ENCODE results near the gene TMEM117.

GRCh38 chr12:43979450-43979849, 143.6 kb downstream of the TMEM117 start:
- TF ChIP-seq RARB (CRISPR knock-in tag; IDR thresholded peaks at IDR 0.05), result no peak
- no peak for TF ChIP-seq PATZ1 (CRISPR knock-in tag; IDR thresholded peaks at IDR 0.05; ENCODE audit: borderline replicate concordance)
- TF ChIP-seq TOX (CRISPR knock-in tag; IDR thresholded peaks at IDR 0.05; ENCODE audit: borderline replicate concordance), result no peak
- no peak for TF ChIP-seq ESRRG (CRISPR knock-in tag; IDR thresholded peaks at IDR 0.05)
- no peak for TF ChIP-seq TSHZ2 (CRISPR knock-in tag; IDR thresholded peaks at IDR 0.05)
- no peak for TF ChIP-seq ISL1 (CRISPR knock-in tag; IDR thresholded peaks at IDR 0.05)
- TF ChIP-seq, protein P1, sequence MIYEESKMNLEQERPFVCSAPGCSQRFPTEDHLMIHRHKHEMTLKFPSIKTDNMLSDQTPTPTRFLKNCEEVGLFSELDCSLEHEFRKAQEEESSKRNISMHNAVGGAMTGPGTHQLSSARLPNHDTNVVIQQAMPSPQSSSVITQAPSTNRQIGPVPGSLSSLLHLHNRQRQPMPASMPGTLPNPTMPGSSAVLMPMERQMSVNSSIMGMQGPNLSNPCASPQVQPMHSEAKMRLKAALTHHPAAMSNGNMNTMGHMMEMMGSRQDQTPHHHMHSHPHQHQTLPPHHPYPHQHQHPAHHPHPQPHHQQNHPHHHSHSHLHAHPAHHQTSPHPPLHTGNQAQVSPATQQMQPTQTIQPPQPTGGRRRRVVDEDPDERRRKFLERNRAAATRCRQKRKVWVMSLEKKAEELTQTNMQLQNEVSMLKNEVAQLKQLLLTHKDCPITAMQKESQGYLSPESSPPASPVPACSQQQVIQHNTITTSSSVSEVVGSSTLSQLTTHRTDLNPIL (CRISPR knock-in tag; IDR thresholded peaks at IDR 0.05; ENCODE audit: low read depth), result no peak
- no peak for TF ChIP-seq ZFP30 (CRISPR knock-in tag; IDR thresholded peaks at IDR 0.05)
- no peak for TF ChIP-seq PPARA (CRISPR knock-in tag; IDR thresholded peaks at IDR 0.05; ENCODE audit: borderline replicate concordance)

Measured in SK-N-SH treated with all-trans-retinoic acid at 6 μM for 48 hours (cell line).